ENCODE data around the gene ZNF407.

The ZNF407 gene

DNA sequence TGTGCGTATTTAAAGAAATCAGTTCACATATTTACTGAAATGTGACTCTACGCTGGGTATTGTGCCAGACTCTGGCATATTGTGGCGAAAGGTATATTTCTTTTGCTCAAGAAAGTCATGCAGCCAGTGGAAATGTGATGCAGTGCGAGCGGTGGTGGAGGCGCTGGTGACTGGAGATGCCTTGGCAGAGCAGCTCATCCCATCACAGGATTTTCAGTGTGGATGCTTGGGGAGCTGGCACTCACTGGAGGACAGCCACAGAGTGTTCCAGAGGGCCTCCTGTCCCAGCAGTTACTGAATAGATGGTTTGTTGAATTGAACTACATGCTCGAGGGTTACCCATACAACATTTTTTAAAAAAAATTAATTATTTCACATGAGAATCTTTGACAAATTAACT, 117.6 kb downstream of the ZNF407 start:
- no peak overlapping the region for H3K27ac ChIP-seq
- no peak for DNase-seq (ENCODE audit: low read depth, low spot score)

DNA sequence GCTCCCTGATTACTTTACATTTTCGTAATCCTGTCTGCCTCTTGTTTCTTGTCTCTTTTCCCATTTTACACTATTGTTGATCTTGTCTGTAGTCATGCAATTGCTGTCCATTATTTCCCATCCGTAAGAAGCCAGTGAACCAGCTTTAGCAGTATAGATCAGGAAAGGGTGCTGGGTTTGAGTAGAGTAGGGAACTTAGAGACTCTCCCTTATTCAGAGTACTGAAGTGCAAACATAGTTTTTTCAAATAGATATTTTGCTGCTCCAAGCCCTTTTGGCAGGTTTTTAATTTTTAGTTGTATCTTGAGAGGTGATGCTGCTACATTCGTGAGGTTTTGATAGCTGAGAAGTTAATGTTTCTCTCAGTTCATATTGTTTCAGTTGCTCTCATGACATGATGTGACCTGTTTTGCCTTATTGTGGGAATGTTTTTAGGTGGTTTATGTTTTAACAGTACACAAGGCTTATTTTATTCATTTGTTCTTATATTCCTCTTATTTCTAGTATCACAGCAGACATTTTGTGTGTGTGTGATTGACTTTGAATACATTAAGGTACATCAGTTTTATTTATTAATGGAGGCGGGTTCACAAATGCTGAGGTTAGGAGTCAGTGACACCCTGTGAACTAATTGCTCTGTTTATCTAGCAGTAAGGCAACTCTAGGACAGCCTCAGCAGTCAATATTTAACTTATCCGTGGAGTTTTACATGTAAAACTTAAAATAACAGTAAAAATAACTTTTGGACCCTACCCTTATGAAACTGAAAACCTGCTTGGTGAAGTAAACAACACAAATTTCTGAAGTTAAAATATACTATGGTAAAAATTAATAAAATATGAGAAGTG, 118.4 kb downstream of the ZNF407 start:
- no peak overlapping the region for H3K27ac ChIP-seq
- no peak for DNase-seq (ENCODE audit: low read depth, low spot score)

DNA sequence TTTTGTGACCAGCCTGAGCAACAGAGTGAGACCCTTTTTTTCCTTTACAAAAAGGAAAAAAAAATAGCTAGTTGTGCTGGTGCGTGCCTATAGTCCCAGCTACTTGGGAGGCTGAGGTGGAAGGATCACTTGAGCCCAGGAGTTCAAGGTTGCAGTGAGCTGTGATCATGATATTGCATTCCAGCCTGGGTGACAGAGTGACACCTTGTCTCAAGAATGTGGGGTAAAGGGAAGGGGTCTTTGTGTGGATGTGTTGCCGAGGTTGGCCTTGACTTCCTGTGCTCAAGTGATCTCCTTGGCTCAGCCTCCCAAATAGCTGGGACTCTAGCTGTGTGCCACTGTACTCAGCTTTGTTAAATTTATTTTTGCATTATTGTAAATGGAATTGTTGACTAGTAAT, 120.6 kb downstream of the ZNF407 start:
- no peak overlapping the region for H3K27ac ChIP-seq
- no peak for DNase-seq (ENCODE audit: low read depth, low spot score)

DNA sequence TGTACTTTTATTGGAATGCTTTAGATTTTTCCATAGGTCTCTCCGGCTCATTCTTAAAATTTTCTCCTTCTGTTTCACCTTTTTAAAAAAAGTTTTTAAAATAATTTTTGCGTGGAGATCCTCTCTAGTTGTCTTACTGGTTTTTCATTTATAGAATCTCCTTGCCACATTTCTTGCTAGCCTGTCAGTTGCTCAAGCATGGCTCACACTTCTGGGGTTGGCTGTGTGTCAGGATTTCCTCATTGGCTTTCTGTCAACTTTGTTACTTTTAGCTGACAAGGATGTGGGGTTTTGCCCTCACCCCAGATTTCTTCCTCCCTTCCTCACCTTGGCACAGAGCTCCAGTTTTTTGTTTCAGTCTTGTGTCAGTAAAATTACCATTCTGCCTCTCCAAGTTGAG, 124.6 kb downstream of the ZNF407 start:
- no peak for DNase-seq (ENCODE audit: low read depth, low spot score)

DNA sequence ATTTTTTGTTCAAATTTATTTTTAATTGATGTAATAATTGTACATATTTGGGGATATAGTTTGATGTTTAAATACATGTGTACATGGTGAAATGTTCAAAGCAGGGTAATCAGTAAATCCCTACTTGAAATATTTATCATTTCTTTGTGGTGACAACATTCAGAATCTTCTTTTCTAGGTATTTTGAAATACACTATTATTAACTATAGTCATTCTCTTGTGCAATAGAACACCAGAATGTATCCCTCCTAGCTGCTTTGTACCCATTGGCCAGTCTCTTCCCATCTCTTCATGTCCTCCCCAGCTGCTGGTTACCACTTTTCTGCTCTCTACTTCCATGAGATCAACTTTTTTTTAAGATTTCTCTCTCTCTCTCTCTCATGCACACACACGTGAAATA, 126.5 kb downstream of the ZNF407 start:
- no peak overlapping the region for H3K27ac ChIP-seq
- DNase-seq (ENCODE audit: low read depth, low spot score) = no peak

More for the DNA sequence above, 124.6 kb downstream of the ZNF407 start:
- H3K27ac ChIP-seq = no peak overlapping the region

DNA sequence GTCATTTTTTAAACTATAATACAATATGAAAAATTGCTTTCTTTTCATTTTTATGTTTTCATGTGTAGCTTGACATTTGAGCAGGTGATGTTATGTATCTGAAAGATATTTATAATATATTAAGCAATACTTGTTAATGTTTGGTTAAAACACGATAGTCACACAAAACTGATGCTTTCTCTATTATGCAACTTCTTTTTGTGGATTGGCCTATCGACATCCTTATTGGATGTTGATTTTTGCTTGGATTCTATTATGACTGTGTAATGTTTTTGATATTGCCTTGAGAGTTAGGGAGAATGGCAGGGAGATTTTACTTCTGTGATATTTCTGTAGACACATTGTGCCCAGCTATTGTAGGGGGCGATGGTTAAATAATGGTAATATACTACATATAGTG, 128.0 kb downstream of the ZNF407 start:
- DNase-seq (ENCODE audit: low read depth, low spot score) = no peak
- H3K27ac ChIP-seq = no peak overlapping the region

DNA sequence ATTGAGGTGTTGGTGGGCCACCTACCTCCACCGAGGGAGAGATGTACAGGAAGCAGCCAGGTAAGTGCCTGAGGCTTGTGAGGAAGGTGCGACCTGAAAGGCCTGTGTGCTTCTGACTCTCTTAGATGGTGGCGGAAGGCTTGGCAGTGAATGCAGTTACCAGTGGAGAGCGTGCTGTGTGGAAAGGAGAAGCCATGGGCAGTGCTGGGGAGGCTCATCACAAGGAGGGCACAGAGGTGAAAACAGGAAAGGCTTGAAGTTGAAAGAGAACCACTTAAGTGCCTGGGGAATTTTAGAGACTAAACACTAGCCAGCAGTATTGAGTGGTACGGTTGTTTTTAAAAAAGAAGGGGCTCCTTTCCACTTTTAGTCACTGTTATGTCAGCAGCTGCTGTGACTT, 130.9 kb downstream of the ZNF407 start:
- H3K27ac ChIP-seq = no peak overlapping the region
- no peak for DNase-seq (ENCODE audit: low read depth, low spot score)

DNA sequence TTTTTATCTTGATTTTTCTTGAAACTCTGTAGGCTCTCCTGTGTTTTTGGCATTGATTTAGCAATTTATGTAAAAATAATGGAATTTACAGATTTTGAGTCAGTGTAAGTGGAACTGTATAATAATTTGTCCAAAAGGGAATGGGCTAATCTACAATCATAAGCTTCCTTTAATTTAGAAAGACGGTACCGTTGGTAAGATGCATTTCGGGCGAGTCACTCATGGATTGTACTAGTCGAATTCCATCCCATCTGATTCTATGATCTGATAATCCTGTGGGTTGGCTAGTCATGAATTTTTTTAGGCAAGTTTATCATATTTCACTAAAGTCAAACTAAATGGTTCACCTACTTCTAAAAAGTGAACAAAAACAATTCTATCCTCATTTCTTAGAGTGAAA, 133.4 kb downstream of the ZNF407 start:
- no peak for DNase-seq (ENCODE audit: low read depth, low spot score)

DNA sequence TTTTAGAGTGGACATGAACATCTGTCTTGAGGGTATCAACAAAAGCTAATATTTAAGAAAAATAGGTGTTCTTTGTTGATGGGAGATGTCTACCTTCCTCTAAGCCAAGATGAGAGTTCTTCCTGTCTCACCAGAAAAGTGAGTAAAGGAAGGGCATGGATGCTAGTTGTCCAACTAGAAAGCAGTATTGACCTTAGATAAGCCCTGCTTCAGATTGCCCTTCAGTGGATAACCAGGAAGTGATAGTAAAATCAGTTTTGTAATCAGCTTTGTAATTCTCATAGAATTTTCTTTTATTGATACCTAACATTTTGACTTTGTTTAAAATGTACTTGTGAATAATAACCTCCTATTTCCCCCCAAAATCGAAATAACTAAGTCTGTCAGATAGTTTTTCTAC, 134.7 kb downstream of the ZNF407 start:
- DNase-seq (ENCODE audit: low read depth, low spot score) = no peak

More for the DNA sequence above, 133.4 kb downstream of the ZNF407 start:
- no peak overlapping the region for H3K27ac ChIP-seq

DNA sequence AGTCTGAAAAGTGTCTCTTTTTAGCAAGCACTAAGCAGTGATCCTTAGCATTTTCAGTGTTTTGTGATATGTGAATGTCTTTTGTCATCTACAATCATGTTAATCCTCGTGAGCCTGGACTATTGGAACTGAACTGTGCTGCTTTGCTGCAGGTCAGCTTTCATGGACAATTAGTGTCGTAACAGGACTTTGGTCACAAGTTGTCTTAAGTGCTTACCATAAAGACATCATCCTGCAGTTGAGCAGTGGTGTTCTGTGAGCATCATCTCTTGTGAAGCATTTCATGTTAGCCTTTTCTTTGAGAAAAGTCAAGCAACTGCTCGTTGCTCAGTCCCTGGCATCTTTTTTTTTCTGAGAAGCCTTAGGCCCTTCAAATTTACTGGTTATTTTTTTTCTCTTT, 135.9 kb downstream of the ZNF407 start:
- no peak for DNase-seq (ENCODE audit: low read depth, low spot score)
- H3K27ac ChIP-seq = no peak overlapping the region

More for the DNA sequence above, 134.7 kb downstream of the ZNF407 start:
- no peak overlapping the region for H3K27ac ChIP-seq

DNA sequence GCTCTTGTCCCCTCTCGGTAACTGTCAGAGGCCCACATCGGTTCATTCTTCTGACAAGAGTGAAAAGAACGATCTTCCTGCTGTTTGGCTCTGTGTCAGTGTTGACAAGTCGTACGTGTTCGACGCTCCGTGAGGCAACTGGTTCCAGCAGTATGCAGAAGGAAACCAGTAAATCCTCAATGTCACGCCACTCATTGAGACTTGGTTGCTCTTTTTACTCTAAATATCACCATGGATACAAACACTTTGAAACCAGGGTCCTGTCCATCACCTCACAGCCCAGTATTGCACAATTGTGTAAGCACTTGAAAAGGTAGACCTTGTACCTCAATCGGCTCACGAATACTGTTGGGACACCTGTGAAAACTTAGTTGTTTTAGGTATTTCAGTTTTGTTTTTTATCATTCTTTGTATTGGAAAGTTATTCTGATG, 136.4 kb downstream of the ZNF407 start:
- H3K27ac ChIP-seq = no peak overlapping the region
- DNase-seq (ENCODE audit: low read depth, low spot score) = no peak

DNA sequence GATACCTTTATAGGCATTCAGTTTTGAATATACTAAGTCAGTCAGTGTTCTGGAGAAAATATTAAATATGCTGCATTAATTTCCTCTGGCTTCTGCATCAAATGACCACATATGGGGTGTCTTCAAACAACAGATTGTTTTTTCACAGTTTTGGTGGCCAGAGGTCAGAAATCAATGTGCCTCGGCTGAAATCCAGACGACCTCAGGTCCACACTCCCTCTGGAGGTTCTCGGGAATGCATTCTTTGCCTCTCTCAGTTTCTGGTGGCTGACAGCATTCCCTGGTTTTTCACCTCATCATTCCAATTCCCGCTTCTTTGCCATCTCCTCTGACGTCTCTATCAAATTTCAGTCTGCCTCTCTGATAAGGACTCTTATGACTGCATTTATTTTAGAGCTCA, 142.3 kb downstream of the ZNF407 start:
- H3K27ac ChIP-seq = no peak overlapping the region
- DNase-seq (ENCODE audit: low read depth, low spot score) = no peak

DNA sequence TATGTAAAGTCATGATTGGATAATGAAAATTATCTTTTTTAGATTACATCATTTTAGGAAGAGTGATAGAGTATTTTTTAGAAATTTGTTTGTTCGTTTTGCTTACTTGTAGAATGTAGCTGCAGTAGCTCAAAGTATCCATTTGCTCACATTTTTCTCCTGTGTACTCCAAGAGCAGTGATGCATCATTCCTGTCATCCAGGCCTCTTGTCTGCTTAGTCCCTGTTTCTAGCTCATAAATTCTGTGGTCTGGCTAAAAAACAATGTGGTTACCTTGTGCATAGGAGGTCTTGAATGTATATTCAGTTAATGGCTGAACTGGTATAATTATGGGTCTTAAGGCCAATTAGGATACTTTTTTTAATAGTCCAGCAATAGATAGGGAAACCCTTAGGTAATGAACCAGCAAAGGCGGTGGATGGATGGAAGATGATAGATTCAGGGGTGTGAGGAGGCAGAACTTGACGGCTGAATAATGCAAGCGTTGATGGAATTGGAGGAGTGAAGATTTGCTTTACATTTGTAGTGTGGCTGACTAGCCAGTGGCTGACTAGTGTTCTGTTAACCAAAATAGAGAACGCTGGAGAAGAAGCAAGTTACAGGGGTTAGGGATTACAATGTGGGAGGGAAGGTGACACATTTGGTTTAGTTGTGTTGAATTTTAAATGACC, 145.0 kb downstream of the ZNF407 start:
- no peak for DNase-seq (ENCODE audit: low read depth, low spot score)
- H3K27ac ChIP-seq = no peak overlapping the region

DNA sequence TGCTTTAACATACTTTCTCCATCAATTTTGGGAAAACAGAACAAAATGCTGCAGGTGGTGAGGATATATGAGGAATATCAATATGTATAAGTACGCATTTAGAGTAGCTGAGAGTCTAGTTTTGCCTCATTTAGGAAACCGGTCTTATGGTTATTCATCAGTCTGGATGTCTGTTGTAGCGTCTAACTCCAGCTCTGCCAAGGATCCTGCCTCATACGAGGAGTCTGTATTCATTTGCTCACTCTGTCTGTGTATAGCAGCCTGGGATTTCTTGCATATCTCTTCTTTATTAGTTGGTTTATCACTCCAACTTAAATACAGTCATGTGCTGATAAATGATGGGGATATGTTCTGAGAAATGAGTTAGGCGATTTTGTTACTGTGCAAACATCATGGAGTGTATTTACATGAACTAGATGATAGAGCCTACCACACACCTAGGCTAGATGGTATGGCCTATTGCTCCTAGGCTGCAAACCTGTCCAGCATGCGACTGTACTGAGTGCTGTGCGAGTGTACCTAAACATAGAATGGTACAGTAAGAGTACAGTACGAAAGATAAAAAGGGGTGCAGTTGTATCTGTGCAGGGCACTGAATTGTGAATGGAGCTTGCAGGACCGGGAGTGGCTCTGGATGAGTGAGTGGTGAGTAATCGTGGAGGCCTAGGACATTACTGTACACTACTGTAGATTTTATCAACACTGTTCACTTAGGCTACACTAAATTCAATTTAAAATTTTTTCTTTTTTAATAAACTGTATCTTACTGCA, 148.1 kb downstream of the ZNF407 start:
- DNase-seq (ENCODE audit: low read depth, low spot score) = peak; percentile 44
- peak overlapping the region; percentile 43 for H3K27ac ChIP-seq

DNA sequence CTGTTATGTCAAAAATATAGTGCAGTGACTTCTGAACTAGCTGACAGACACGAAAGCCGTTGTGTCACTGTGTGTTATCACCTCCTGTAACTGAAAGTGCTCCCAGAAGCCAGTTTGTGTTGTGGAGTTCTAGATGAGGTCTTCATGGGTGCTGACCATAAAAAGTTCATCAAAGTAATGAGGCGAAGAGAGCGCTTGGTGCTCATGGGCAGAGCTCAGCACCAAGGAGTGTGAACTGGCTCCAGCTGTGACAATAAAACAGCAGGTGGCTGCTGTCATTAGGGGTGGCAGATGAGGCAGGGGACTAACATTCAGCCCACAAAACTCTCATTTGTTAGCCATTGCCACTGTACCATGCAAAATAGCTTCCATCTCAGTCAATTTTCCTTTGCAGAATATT, 151.1 kb downstream of the ZNF407 start:
- no peak overlapping the region for H3K27ac ChIP-seq
- DNase-seq (ENCODE audit: low read depth, low spot score) = no peak

DNA sequence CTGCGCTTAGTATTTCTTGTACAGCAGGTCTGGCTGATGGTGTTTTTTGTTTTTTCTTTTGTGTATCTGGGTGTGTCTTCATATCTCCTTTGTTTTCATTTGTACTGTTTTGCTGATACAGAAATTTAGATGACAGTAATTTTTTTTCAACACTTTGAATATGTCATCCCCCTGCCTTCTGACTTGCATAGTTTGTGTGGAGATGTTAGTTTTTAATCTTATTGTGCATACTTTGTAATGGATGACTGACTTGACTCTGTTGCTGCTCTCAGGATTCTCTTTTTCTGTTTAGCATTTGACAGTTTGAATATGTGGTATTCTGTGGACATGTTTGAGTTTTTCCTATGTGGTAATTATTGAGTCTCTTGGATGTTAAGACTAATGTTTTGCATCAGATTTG, 161.3 kb downstream of the ZNF407 start:
- no peak overlapping the region for H3K27ac ChIP-seq
- no peak for DNase-seq (ENCODE audit: low read depth, low spot score)

DNA sequence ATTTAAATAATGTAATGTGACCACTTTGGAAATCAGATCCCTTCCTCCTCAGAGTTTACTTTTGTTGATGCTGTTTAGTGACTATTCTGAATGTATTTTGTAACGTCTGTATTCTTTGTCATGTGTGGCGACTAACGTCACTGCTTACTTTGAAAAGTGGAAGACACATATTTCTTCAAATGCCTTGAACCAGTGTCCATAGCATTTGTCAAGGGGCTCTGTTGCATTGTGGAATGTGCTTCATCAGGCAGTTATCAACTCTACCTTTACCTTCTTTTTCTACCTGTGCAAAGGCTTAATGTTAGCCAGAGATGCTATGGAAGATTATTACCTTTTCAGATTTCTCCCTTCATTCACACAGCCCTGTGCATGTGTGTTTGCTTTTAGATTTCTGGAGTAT, 162.4 kb downstream of the ZNF407 start:
- DNase-seq (ENCODE audit: low read depth, low spot score) = no peak
- H3K27ac ChIP-seq = no peak overlapping the region

DNA sequence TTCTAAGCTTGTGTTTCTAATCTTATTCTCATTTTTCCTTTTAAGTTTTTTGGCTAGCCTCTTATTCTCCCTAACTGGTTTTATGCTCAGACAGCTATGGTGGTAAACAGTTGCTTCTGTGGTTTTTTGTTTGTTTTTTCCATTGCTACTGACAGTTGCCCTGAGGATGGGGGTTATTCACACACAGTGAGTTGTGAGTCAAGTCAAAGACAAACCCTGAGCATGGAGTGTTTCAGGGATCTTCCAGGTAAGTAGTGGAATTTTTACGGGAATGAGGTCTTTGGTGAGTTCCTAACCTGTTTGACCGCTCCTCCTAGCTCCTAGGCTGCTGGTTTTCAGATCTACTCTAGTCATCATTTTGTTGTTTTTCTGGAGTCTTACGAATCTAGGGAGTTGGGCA, 162.8 kb downstream of the ZNF407 start:
- DNase-seq (ENCODE audit: low read depth, low spot score) = no peak
- no peak overlapping the region for H3K27ac ChIP-seq

DNA sequence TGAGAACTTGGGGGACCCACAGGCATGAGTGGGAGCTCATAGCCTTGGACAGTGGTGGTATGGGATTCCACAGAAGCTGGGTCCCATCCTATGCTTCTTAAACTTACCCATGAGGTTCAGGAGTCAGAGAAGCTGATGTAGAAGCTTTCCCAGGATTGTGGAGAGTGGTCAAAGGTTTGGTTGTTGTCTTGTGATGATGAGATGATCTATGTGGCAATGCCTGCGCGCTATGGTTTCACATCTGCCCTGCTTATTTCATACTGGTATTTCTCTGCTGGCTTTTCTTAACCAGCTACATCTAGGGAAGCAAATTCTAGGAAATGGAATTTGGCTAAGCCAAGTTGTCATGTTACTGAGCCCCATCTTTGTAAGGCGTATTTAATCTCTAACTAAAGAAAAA, 168.6 kb downstream of the ZNF407 start:
- H3K27ac ChIP-seq = no peak overlapping the region
- no peak for DNase-seq (ENCODE audit: low read depth, low spot score)

DNA sequence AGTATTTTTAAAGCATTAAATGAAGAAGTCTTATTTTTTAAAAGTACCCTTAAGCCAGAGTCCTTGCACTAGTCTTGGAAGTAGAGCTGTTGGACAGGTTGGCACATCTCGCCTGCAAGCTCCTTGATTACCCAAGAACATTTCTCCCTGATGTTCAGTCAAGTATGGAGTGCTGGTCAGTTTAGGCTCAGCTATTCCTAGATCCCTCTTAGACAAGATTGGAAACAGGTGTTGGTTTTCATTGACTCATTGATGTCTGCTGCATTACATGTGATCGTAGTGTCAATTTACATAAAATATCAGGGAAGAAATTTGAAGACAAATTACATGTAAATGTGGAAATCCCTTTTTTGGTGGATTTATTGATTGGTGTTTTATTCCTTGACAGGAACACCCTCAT, 170.4 kb downstream of the ZNF407 start:
- no peak overlapping the region for H3K27ac ChIP-seq
- DNase-seq (ENCODE audit: low read depth, low spot score) = no peak

DNA sequence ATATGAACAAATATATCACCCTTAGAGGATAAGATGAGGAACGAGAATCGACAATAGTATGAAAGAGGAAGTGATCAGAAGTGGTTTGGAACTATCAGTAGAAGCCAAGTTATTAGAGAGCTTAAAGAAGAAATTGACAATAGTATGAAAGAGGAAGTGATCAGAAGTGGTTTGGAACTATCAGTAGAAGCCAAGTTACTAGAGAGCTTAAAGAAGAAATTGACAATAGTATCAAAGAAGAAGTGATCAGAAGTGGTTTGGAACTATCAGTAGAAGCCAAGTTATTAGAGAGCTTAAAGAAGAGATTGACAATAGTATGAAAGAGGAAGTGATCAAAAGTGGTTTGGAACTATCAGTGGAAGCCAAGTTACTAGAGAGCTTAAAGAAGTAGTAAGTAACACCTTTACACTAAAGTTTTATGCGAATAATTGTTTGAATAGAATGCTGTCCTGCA, 175.5 kb downstream of the ZNF407 start:
- no peak overlapping the region for H3K27ac ChIP-seq
- DNase-seq (ENCODE audit: low read depth, low spot score) = no peak
